Activated CD4-positive, alpha-beta T cell treated with anti-CD3 and anti-CD28 coated beads, Interleukin-2, amount 50 U/mL, for 1 hour (primary cell): ENCODE results near the gene TXNRD1.
A peak's percentile ranks its signal among the peaks of the same experiment; 100 is the strongest.
"Not testable (repeated sequence)": the region's sequence is repeated elsewhere in the genome, so short reads cannot be mapped to it uniquely, and the experiment has no call there.

Experiments used
- DNase-seq: peaks from one replicate; pipeline ENCODE4 v3.0.0-alpha.2; 2020

TXNRD1 gene

GRCh38 chr12:104376650-104377513, 161.3 kb downstream of the TXNRD1 start:
- DNase-seq: no peak

DNA sequence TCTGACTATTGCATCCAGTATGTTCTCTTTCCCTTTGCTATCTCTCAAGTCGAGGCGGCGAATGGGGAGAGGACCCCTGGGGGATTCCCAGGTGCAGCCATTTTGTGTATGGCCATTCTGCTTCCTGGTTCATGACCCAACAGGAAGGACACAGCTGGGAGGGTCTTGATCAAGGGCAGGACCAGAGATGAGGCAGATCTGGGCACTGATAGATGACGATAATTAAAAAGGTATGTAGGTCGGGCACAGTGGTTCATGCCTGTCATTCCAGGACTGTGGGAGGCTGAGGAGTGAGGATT, 161.9 kb downstream of the TXNRD1 start:
- DNase-seq: no peak

- DNase-seq: no peak
Measured at GRCh38 chr12:104378427-104378826, 162.8 kb downstream of the TXNRD1 start.

DNA sequence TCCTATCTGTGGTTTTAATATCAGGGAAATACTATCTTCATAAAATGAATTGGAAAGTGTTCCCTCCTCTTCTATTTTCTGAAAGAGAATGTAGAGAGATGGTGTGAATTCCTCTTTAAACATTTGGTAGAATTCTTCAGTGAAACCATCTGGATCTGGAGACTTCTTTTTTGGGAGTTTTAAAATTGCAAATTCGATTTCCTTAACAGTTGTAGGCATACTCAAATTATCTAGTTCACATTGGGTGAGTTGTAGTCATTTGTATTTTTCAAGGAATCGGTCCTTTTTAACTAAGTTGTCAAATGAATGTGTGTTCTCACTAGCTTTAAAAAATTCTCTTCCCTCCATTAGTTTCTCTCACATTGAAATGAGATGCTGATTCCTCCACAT, 165.8 kb downstream of the TXNRD1 start:
- no peak for DNase-seq

DNA sequence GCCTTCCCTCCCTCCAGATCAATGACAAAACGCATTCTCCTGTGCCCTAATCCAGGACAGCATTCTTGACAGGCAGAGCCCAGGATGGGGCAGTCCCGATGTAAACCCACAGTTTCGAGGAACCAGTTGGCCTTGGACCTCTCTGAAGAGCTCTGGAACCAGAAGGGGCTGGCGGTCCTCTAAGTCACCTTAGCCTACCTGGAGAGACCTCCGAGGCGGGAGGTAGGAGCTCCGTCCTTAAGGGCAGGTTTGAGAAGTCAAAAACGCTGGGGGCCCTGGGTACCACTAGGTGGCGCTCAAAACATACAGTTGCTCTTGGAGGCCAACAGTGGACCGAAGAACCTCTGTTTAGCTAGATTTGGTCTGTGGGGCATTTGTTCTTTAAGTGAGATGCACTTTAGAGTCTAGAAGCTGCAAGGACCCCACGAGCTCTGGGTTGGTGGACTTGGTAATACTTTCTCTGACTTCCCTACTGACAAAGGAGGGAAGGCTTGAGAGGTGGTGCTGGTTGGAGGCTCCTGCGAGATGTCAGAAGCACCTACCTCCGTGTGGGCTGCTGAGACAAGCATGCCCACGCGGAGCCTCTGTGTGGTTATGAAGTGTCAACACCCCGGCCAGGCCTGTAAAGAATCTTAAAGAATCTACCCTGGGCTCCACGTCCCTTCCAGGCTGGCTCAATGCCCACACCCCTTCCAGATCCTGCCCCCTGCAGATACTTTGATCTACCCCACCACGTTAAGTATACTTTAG, 166.3 kb downstream of the TXNRD1 start:
- DNase-seq: peak; percentile 80

- DNase-seq: no peak
Measured at GRCh38 chr12:104384141-104384880, 168.7 kb downstream of the TXNRD1 start.

DNA sequence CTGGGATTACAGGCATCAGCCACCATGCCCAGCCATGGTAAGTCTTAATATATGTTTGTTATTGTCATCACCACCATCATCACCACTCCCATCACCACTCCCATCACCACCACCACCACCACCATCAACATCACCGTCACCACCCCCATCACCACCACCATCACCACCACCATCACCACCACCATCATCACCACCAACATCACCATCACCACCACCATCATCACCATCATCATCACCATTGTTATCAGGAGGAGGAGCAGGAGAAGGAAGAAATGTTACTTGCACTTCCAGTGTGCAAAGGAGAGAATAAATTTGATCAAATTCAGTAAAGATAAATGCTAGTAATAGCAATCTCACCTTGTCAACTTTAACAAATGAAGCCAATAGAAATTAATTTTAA, 169.9 kb downstream of the TXNRD1 start:
- DNase-seq: no peak

GRCh38 chr12:104386461-104386860, 170.9 kb downstream of the TXNRD1 start:
- DNase-seq: no peak

- no peak for DNase-seq
Measured at GRCh38 chr12:104387190-104387589, 171.6 kb downstream of the TXNRD1 start.

DNA sequence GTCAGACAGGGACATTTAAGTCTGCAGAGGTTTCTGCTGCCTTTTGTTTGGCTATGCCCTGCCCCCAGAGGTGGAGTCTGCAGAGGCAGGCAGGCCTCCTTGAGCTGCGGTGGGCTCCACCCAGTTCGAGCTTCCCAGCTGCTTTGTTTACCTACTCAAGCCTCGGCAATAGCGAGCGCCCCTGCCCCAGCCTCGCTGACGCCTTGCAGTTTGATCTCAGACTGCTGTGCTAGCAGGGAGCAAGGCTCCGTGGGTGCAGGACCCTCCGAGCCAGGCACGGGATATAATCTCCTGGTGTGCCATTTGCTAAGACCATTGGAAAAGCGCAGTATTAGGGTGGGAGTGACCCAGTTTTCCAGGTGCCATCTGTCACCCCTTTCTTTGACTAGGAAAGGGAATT, 178.5 kb downstream of the TXNRD1 start:
- not testable (repeated sequence) for DNase-seq
